ENCODE measurements around the gene SNPH. TPM values are rescaled to one million over a fixed set of nuclear protein-coding genes. Genes with fewer than 3 reads are reported as not detected.

The SNPH gene
- total RNA-seq, 1 experiment from 2014 or later, result 2.2 TPM

DNA sequence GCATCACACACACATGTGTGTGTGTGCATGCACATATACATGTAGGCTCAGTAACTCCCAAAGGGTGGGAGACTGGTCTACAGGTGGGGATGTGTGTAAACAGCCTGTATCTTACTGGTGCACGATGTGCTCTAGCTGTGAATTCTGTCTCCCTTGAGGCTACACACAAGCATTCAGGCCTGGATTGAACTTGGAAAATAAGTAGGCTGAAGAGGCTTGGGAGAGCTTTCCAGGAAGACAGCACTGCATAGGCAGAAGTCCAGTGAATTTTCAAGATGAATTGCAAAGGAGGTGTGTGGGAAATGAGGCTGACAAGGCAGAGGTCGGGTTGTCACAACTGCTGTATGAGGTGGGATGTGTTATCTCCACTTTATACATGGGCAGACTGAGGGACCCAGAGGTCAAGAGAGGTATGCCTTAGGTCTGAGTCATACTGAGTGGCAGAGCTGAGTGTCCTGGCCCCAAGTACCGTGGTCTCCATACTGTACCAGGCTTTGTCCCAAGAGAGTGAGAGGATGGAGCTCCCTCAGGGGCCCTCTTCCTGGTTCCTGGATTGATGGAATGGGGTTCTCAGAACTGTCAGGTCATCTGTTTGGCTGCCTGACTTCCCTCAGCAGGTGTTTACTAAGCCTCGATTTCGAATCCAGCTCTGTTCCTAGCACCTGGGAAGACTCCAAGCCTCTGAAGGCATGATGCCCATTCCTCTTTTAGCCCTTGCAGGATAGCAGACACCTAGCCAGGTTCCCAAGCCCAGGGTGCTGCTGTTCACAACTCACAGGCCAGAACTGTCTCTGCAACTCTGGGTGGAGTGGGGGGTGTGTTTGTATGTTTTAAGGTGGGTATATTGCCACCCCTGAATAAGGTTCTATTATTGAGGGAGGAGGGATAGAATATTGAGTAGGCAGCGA lies 14.4 kb downstream of the SNPH start:
- ChIA-PET CTCF (interaction anchor here (0.6 to 1.3 kb wide), 3 partner anchors 26 to 276 kb away, joined by 3 to 6 read pairs (median 3); no protein-coding TSS in a partner anchor), POLR2A (interaction anchor here (0.6 kb wide), 2 partner anchors 103 to 1860 kb away, joined by 3 read pairs; no protein-coding TSS in a partner anchor)
- Mint-ChIP-seq H3K27me3 (ENCODE audit: insufficient read depth, unreplicated experiment) (no peaks in the 10 kb centered on the region), H3K4me3 (ENCODE audit: unreplicated experiment) (no peak overlapping the region), H3K4me1 (ENCODE audit: insufficient read depth, unreplicated experiment) (no peaks in the 10 kb centered on the region), H3K27ac (ENCODE audit: low read depth, unreplicated experiment) (no peak overlapping the region), H3K36me3 (ENCODE audit: insufficient read depth, unreplicated experiment) (no peaks in the 10 kb centered on the region), H3K9me3 (ENCODE audit: unreplicated experiment) (no peaks in the 10 kb centered on the region)
- intact Hi-C loops (cut with micrococcal nuclease), result no loop called here
- no peak for DNase-seq (ENCODE audit: unreplicated experiment)
- no peak for TF ChIP-seq CTCF (IDR thresholded peaks at IDR 0.05; ENCODE audit: unreplicated experiment)
- no TSS peak for BruUV-seq (replicated peaks)

GRCh38 chr20:1281279-1282057 lies 15.4 kb downstream of the SNPH start:
- H3K4me3 Mint-ChIP-seq (ENCODE audit: unreplicated experiment), result no peak overlapping the region
- intact Hi-C loops (cut with micrococcal nuclease), result no loop called here
- no peaks in the 10 kb centered on the region for H3K27me3 Mint-ChIP-seq (ENCODE audit: insufficient read depth, unreplicated experiment)
- H3K9me3 Mint-ChIP-seq (ENCODE audit: unreplicated experiment), result no peaks in the 10 kb centered on the region
- H3K36me3 Mint-ChIP-seq (ENCODE audit: insufficient read depth, unreplicated experiment), result no peaks in the 10 kb centered on the region
- POLR2A ChIA-PET, result interaction anchor here (0.6 kb wide), 2 partner anchors 102 to 108 kb away, joined by 3 read pairs; no protein-coding TSS in a partner anchor
- H3K4me1 Mint-ChIP-seq (ENCODE audit: insufficient read depth, unreplicated experiment), result no peaks in the 10 kb centered on the region
- H3K27ac Mint-ChIP-seq (ENCODE audit: low read depth, unreplicated experiment), result no peak overlapping the region
- DNase-seq (ENCODE audit: unreplicated experiment), result no peak
- TF ChIP-seq CTCF (IDR thresholded peaks at IDR 0.05; ENCODE audit: unreplicated experiment), result no peak
- CTCF ChIA-PET, result interaction anchor here (0.7 to 1.3 kb wide), 2 partner anchors 27 to 156 kb away, joined by 3 to 6 read pairs; no protein-coding TSS in a partner anchor
- BruUV-seq (replicated peaks), result no TSS peak

DNA sequence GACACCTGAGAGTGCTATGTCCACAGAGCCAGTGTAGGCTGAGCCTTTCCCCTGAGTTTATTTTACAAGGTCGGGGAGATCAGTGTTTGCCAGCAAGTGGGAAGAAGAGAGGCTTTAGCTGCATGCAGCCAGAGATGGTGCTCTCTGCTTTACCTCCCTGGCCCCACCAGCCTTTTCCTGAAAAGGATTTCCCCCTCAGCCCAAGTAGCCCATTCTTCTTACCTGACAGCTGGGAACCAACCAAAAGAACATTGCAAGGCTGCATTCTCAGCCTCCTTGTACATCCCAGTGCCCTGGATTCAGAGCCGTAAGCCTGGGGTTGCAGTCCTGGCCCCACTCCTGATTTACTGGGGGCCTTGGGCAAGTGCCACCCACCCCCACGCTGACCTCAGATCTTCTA lies 16.9 kb downstream of the SNPH start:
- no peaks in the 10 kb centered on the region for H3K9me3 Mint-ChIP-seq (ENCODE audit: unreplicated experiment)
- no TSS peak for BruUV-seq (replicated peaks)
- H3K36me3 Mint-ChIP-seq (ENCODE audit: insufficient read depth, unreplicated experiment), result no peaks in the 10 kb centered on the region
- ChIA-PET CTCF (interaction anchor here (0.6 to 1.5 kb wide), 7 partner anchors 11 to 221 kb away, joined by 3 to 5 read pairs (median 3); no protein-coding TSS in a partner anchor), POLR2A (no interaction called here)
- no peak for TF ChIP-seq CTCF (IDR thresholded peaks at IDR 0.05; ENCODE audit: unreplicated experiment)
- H3K27ac Mint-ChIP-seq (ENCODE audit: low read depth, unreplicated experiment), result no peak overlapping the region
- H3K4me1 Mint-ChIP-seq (ENCODE audit: insufficient read depth, unreplicated experiment), result no peaks in the 10 kb centered on the region
- no peak for DNase-seq (ENCODE audit: unreplicated experiment)
- no peaks in the 10 kb centered on the region for H3K27me3 Mint-ChIP-seq (ENCODE audit: insufficient read depth, unreplicated experiment)
- intact Hi-C loops (cut with micrococcal nuclease), result no loop called here
- no peak overlapping the region for H3K4me3 Mint-ChIP-seq (ENCODE audit: unreplicated experiment)

Measured in MCF 10A (cell line).